HepG2 (cell line): ENCODE data around the gene SAMD8. TPM values are rescaled to one million over a fixed set of nuclear protein-coding genes. Genes with fewer than 3 reads are reported as not detected.
A peak's percentile ranks its signal among the peaks of the same experiment; 100 is the strongest.

ENCODE experiments used
- ADNP ChIP-seq: sonication (generic); formaldehyde crosslinking; IDR thresholded peaks from 2 replicates; pipeline ENCODE4 v1.4.0; 2020; ENCODE audit warnings: missing genetic modification reagents
- ATF1 ChIP-seq: IDR thresholded peaks from 2 replicates; pipeline ENCODE4 v1.6.1; 2016; ENCODE audit warnings: mild to moderate bottlenecking, control low read depth
- CTCF ChIP-seq: sonication (generic); formaldehyde crosslinking; IDR thresholded peaks from 2 replicates; pipeline ENCODE4 v1.5.0; 2020; ENCODE audit warnings: mild to moderate bottlenecking, missing genetic modification reagents, moderate library complexity
- FOXA3 ChIP-seq: IDR thresholded peaks from 2 replicates; pipeline ENCODE4 v1.6.1; 2016; ENCODE audit warnings: missing genetic modification reagents, missing compliant biosample characterization
- KDM5B ChIP-seq: sonication (generic); formaldehyde crosslinking; IDR thresholded peaks from 2 replicates; pipeline ENCODE4 v1.4.0; 2020; ENCODE audit warnings: missing genetic modification reagents, mild to moderate bottlenecking, borderline replicate concordance
- MYC ChIP-seq: sonication (generic); formaldehyde crosslinking; IDR thresholded peaks from 2 replicates; pipeline ENCODE4 v1.9.0; 2021; ENCODE audit warnings: missing genetic modification reagents, borderline replicate concordance
- NCOA2 ChIP-seq: sonication (generic); formaldehyde crosslinking; IDR thresholded peaks from 2 replicates; pipeline ENCODE4 v1.8.0; 2022; ENCODE audit warnings: inconsistent platforms
- PHF21A ChIP-seq: sonication (generic); formaldehyde crosslinking; IDR thresholded peaks from 2 replicates; pipeline ENCODE4 v1.5.0; 2020; ENCODE audit warnings: mild to moderate bottlenecking, missing genetic modification reagents
- PPARG ChIP-seq: conservative IDR thresholded peaks from 2 replicates; pipeline ENCODE4 v1.6.1; 2016; ENCODE audit warnings: missing biosample characterization, missing genetic modification reagents
- SP5 ChIP-seq: IDR thresholded peaks from 2 replicates; pipeline ENCODE4 v1.6.1; 2016; ENCODE audit warnings: low read depth, borderline replicate concordance
- TBL1XR1 ChIP-seq: fragments of 150-350 bp; IDR thresholded peaks from 2 replicates; pipeline ENCODE4 v1.6.1; 2014; ENCODE audit warnings: borderline replicate concordance, low read length; ENCODE audit not compliant: partially characterized antibody
- TEAD3 ChIP-seq: optimal IDR thresholded peaks from 2 replicates; pipeline ENCODE3; 2016; ENCODE audit warnings: borderline replicate concordance
- ZNF232 ChIP-seq: sonication (generic); formaldehyde crosslinking; IDR thresholded peaks from 2 replicates; pipeline ENCODE4 v1.4.0; 2020; ENCODE audit warnings: missing genetic modification reagents, borderline replicate concordance
- ZNF331 ChIP-seq: sonication (generic); formaldehyde crosslinking; IDR thresholded peaks from 2 replicates; pipeline ENCODE4 v1.4.0; 2020; ENCODE audit warnings: missing genetic modification reagents
- ZNF460 ChIP-seq: sonication (generic); formaldehyde crosslinking; IDR thresholded peaks from 2 replicates; pipeline ENCODE4 v1.5.1; 2020; ENCODE audit warnings: missing genetic modification reagents, mild to moderate bottlenecking, borderline replicate concordance
- ZNF574 ChIP-seq: sonication (generic); formaldehyde crosslinking; IDR thresholded peaks from 2 replicates; pipeline ENCODE4 v1.4.0; 2020; ENCODE audit warnings: missing genetic modification reagents
- ZNF678 ChIP-seq: sonication (generic); formaldehyde crosslinking; IDR thresholded peaks from 2 replicates; pipeline ENCODE4 v1.4.0; 2020; ENCODE audit warnings: mild to moderate bottlenecking, missing genetic modification reagents
- ZNF776 ChIP-seq: sonication (generic); formaldehyde crosslinking; IDR thresholded peaks from 2 replicates; pipeline ENCODE4 v1.4.0; 2020; ENCODE audit warnings: mild to moderate bottlenecking, missing genetic modification reagents
- ZNF781 ChIP-seq: sonication (generic); formaldehyde crosslinking; IDR thresholded peaks from 2 replicates; pipeline ENCODE4 v1.5.1; 2020; ENCODE audit warnings: borderline replicate concordance, mild to moderate bottlenecking, missing genetic modification reagents; ENCODE audit errors: not compliant biosample characterization
- polyA plus RNA-seq, 8 experiments: library from polyadenylated mRNA; depleted of rRNA in 3 of 8; stranded (reverse) in 7 of 8; unstranded in 1 of 8; fragments of >200 nt; fragmentation: Illumina TruSeq in 4 of 8; extraction: Trizol in 4 of 8; gene quantifications; 2 replicates each; pipeline versions ENCODE4 v1.2.1 to v1.2.3, GENCODE V29; 2011 to 2016; ENCODE audit warnings: low read depth in 4 of 8, missing spikeins in 1 of 8, mixed read lengths in 1 of 8; ENCODE audit not compliant: insufficient read depth in 1 of 8
- total RNA-seq, 5 experiments: library from RNA; depleted of rRNA; stranded (reverse); fragments of >200 nt; fragmentation: Illumina TruSeq; extraction: Trizol; gene quantifications; 2 replicates each; pipeline ENCODE4 v1.2.3, GENCODE V29; 2016; ENCODE audit warnings: low read depth in 1 of 5
- TF ChIP-seq, protein P1 (sequence below): sonication (generic); formaldehyde crosslinking; IDR thresholded peaks from 2 replicates; pipeline ENCODE4 v1.8.1; 2022; ENCODE audit warnings: mild to moderate bottlenecking, missing genetic modification reagents
- TF ChIP-seq, protein P2 (sequence below): sonication (generic); formaldehyde crosslinking; IDR thresholded peaks from 2 replicates; pipeline ENCODE4 v1.5.0; 2020; ENCODE audit warnings: mild to moderate bottlenecking, missing genetic modification reagents

The SAMD8 gene
- total and polyA plus RNA-seq, 2 of the 13 experiments (the other 11 are each of a cell fraction or from before 2014, with no cell fraction given) = 10.4 to 13.2 TPM

GRCh38 chr10:75189266-75190096 lies 78.0 kb downstream of the SAMD8 start (continued):
- TF ChIP-seq CTCF (CRISPR knock-in tag) = peak; percentile 19; the same call in 1 of the 2 replicates
- TF ChIP-seq KDM5B = no peak
- TF ChIP-seq ZNF331 = peak; percentile 31; the same call in 1 of the 2 replicates
- TF ChIP-seq ZNF678 (CRISPR knock-in tag) = no peak
- TF ChIP-seq FOXA3 (CRISPR knock-in tag) = peak; percentile 92
- no peak for TF ChIP-seq ATF1 (CRISPR knock-in tag)
- no peak for TF ChIP-seq TBL1XR1
- no peak; the same call in 1 of the 2 replicates for TF ChIP-seq PPARG (CRISPR knock-in tag)
- TF ChIP-seq ZNF574 (CRISPR knock-in tag) = no peak
- TF ChIP-seq, protein P1, sequence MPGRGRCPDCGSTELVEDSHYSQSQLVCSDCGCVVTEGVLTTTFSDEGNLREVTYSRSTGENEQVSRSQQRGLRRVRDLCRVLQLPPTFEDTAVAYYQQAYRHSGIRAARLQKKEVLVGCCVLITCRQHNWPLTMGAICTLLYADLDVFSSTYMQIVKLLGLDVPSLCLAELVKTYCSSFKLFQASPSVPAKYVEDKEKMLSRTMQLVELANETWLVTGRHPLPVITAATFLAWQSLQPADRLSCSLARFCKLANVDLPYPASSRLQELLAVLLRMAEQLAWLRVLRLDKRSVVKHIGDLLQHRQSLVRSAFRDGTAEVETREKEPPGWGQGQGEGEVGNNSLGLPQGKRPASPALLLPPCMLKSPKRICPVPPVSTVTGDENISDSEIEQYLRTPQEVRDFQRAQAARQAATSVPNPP (CRISPR knock-in tag) = no peak
- peak; percentile 13 for TF ChIP-seq TEAD3 (CRISPR knock-in tag)
- no peak for TF ChIP-seq ZNF781 (CRISPR knock-in tag)
- peak; percentile 37; the same call in 1 of the 2 replicates for TF ChIP-seq PHF21A
- TF ChIP-seq ADNP (CRISPR knock-in tag) = no peak
- no peak for TF ChIP-seq ZNF460 (CRISPR knock-in tag)
- TF ChIP-seq ZNF232 (CRISPR knock-in tag) = no peak
- no peak for TF ChIP-seq NCOA2 (CRISPR knock-in tag)
- no peak for TF ChIP-seq MYC (CRISPR knock-in tag)
- TF ChIP-seq ZNF776 (CRISPR knock-in tag) = no peak
- TF ChIP-seq, protein P2, sequence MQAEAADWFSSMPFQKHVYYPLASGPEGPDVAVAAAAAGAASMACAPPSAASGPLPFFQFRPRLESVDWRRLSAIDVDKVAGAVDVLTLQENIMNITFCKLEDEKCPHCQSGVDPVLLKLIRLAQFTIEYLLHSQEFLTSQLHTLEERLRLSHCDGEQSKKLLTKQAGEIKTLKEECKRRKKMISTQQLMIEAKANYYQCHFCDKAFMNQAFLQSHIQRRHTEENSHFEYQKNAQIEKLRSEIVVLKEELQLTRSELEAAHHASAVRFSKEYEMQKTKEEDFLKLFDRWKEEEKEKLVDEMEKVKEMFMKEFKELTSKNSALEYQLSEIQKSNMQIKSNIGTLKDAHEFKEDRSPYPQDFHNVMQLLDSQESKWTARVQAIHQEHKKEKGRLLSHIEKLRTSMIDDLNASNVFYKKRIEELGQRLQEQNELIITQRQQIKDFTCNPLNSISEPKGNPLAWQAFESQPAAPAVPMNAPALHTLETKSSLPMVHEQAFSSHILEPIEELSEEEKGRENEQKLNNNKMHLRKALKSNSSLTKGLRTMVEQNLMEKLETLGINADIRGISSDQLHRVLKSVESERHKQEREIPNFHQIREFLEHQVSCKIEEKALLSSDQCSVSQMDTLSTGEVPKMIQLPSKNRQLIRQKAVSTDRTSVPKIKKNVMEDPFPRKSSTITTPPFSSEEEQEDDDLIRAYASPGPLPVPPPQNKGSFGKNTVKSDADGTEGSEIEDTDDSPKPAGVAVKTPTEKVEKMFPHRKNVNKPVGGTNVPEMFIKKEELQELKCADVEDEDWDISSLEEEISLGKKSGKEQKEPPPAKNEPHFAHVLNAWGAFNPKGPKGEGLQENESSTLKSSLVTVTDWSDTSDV = no peak
- no peak for TF ChIP-seq SP5 (CRISPR knock-in tag)
